Effector CD8-positive, alpha-beta T cell (primary cell): Measurements from ENCODE around the gene BRAF.
A peak's percentile ranks its signal among the peaks of the same experiment; 100 is the strongest.
"Not testable (repeated sequence)": the region's sequence is repeated elsewhere in the genome, so short reads cannot be mapped to it uniquely, and the experiment has no call there.

Source experiments
- DNase-seq: peaks from one replicate; lab custom pipeline; 2025; lab: John Stamatoyannopoulos, UW

Gene BRAF

GRCh38 chr7:140877249-140877524, 47.5 kb downstream of the BRAF start:
- DNase-seq, result no peak

- DNase-seq, result no peak
Observed at GRCh38 chr7:140876519-140877248, 48.0 kb downstream of the BRAF start.

DNA sequence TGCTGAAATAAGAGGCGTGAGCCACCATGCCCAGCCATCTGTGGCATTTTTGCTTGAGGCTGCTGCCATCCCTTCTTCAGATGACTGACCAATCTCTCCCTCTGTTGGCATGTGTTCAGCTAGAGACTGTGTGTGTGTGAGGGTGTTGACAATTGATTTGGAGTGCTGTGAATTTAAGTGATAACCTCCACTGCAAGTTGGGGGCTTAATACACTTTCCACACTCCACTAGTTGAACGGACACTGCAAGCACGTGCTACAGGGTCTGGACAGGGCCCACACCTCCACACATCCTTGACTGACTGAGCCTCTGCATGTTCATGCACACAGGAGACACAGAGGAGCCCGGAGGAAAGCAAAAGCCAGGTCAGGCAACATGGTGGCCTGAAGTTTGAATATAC, 51.3 kb downstream of the BRAF start:
- no peak for DNase-seq

DNA sequence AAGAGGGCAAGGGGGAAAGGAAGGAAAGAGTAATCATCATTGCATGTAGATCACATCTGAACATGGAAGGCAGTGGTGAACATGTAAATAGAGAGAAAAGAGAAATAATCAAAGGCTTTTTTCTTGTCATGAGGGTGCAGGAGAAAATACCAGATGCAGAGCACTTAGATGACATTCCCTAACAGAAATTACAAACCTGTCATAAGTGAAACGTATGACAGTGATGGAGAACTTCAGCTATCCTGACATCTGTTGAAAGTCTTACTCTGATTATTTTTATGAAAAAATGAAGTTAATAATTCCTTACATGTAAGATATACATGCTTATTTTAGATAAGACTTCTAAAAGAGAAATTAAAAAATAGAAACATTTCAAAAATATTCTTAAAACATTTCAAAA, 54.7 kb downstream of the BRAF start:
- DNase-seq, result no peak

- no peak for DNase-seq
Observed at GRCh38 chr7:140869430-140869829, 55.3 kb downstream of the BRAF start.

DNA sequence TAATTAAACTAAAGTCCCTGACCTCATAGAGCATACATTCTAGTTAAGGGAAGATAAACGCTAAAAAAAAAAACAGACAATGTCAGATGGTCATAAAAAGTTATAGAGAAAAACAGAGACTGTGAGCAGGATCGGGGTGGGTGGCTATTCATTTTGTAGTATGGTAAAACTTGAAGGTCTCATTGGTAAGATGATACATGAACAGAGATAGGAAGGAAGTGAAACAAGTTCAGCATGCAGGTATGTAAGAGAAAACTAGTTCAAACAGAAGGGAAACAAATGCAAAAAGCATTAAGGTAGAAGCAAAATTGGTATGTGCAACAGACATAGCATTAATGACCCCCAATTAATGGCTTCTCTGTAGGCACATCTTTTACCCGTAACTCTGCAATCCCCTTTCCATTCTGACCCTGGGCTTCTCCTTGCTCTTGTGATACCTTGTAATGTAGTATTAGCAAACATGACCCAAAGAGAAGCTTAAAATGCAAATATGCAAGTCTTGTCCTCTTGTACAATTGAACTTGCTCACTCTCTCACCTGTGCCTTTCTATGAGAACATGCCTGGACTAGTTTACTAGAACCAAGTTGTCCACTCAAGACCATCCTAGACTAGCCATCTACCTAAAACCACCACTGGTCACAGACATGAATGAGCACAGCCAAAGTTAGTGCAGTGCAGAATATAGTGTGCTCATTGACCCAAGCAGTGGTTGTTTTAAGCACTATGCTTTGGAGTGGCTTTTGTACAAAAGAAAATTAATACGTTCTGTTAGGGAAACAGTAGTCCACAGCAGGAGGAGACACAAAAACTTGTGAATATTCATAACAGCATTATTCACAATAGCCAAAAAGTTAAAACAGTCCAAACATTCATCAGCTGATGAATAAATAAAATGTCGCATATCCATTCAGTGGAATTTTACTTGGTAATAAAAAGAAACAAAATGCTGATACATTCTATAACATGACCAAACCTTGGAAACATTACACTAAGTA, 57.0 kb downstream of the BRAF start:
- no peak for DNase-seq

- DNase-seq, result no peak
Observed at GRCh38 chr7:140866926-140867325, 57.8 kb downstream of the BRAF start.

DNA sequence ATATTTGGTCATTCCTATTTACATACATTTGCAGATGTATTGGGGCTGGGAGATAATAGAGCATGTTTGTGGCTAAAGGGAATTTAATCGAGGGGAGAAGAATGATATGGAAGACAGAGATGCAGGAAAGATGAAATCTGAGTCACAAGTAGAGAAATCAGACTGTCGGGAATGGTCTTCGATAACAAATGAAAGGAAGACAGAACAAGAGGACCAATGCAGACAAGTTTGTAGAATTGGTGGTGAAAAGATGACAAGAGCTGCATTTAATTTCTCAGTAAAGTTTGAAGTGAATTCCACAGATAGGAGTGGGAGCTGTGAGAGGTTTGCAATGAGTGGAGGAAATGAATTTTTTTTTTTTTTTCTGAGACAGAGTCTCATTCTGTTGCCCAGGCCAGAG, 60.0 kb downstream of the BRAF start:
- DNase-seq, result no peak

DNA sequence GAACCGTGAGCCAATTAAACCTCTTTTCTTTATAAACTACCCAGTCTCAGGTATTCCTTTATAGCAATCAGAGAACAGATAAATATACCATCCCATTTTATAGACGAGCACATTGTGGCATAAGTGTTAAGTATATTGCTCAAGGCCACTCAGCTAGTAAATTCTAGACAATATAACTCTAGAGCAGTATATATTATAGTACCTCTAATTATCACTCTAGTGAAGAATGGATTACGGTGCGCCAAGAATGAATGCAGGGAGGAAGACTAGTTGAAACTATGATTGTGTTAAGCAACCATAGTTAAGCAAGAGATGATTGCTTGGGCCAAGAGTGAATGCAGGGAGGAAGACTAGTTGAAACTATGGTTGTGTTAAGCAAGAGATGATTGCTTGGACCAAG, 60.9 kb downstream of the BRAF start:
- DNase-seq, result no peak

GRCh38 chr7:140863184-140863583, 61.5 kb downstream of the BRAF start:
- DNase-seq, result no peak

DNA sequence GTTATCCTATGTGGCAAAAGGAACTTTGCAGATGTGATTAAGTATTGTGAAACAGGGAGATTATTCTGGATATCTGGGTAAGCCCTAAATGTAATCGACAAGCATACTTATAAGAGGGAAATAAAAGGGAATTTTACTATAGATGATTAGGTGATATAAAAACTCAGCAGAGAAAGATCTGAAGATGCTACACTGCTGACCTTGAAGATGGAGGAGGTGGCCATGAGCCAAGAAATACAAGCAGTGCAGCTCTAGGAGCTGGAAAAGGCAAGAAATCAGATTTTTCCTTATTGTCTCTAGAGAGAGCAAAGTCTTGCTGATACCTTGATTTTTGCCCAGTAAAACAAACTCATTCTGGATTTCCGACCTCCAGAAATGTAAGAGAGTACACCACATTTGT, 67.7 kb downstream of the BRAF start:
- no peak for DNase-seq

GRCh38 chr7:140841166-140841715, 83.5 kb downstream of the BRAF start:
- DNase-seq, result no peak

DNA sequence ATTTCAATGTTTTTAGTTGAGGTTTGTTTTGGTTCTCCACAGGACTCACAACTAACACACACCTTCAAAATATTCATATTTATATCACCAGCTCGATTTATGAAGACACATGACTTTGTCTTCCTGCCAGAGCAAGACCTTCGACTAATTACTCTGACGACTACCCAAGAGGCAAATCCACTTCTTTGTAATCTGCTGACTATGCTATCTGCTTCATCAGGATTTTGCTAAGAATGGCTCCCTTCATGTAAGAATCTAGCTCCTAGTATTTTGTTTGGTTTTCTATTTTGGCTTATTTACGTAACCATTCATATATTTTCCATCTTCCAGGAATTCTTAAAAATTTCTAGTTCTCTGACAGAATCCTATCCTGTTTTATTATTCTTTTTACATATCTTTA, 93.0 kb downstream of the BRAF start:
- DNase-seq, result no peak

DNA sequence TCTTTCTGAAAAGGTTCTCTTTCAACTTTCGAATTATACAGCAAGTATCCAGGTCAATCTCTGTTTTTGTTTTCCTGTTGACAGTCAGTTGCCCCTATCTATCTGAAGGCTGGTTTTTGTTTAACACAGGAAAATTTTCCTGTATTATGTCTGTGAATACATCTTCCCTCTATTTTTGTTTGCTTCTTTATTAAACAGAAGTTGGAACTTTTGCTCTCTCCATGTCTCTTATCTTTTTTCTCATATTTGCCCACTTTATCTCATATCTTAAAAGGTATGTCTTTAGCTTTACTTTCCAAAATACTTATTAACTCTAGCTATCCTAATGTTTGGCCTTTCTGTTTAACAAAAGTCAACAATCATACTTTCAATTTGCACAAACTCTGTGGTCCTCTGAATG, 95.0 kb downstream of the BRAF start:
- no peak for DNase-seq

GRCh38 chr7:140828741-140829140, 96.0 kb downstream of the BRAF start:
- no peak for DNase-seq

GRCh38 chr7:140817383-140817782, 107.3 kb downstream of the BRAF start:
- not testable (repeated sequence) for DNase-seq

- peak; percentile 34 for DNase-seq
Observed at GRCh38 chr7:140810830-140811556, 113.7 kb downstream of the BRAF start.

GRCh38 chr7:140810385-140810784, 114.3 kb downstream of the BRAF start:
- no peak for DNase-seq

DNA sequence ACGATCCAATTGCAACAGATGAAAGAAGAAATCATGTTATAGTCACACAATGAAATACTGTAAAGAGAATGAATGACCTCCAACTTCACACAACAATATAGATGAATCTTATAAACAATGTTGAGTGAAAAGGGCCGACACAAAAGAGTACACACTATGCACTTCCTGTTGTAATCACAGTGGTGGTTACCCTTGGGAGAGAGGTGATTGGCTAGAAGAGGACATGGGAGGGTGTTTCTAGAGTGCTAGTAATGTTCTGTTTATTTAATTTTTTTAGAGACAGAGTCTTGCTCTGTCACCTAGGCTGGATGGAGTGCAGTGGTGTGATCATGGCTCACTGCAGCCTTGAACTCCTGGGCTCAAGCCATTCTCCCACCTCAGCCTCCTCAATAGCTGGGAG, 145.8 kb downstream of the BRAF start:
- no peak for DNase-seq

DNA sequence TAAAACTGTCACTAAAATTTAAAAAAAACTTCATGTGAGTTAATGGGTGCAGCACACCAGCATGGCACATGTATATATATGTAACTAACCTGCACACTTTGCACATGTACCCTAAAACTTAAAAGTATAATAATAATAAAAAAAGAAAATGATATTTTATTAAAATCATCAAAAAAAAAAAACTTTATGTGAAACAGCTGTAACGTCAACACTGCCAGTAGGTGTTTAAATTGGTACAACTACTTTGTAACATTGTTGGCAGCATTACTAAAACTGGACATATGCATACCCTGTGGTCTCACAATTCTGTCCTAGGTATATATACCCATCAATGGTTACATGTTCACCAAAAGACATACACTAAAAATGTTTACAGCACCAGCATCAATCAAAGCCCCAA, 146.2 kb downstream of the BRAF start:
- DNase-seq, result no peak

- DNase-seq, result no peak
Observed at GRCh38 chr7:140774371-140774770, 150.4 kb downstream of the BRAF start.

- no peak for DNase-seq
Observed at GRCh38 chr7:140773104-140773503, 151.6 kb downstream of the BRAF start.
